GF-D8 (cell line): ENCODE results near the gene FAM120B.
"Not testable (repeated sequence)": the region's sequence is repeated elsewhere in the genome, so short reads cannot be mapped to it uniquely, and the experiment has no call there.

ENCODE experiments used
- DNase-seq: peaks from one replicate; lab custom pipeline; 2025; lab: John Stamatoyannopoulos, UW

FAM120B gene

GRCh38 chr6:170306324-170307079 lies at the start of gene FAM120B:
TSS of gene FAM120B (plus strand) at chr6:170306758. CDS start at chr6:170317391, 10,633 bp downstream.
- DNase-seq = peak; percentile 80

DNA sequence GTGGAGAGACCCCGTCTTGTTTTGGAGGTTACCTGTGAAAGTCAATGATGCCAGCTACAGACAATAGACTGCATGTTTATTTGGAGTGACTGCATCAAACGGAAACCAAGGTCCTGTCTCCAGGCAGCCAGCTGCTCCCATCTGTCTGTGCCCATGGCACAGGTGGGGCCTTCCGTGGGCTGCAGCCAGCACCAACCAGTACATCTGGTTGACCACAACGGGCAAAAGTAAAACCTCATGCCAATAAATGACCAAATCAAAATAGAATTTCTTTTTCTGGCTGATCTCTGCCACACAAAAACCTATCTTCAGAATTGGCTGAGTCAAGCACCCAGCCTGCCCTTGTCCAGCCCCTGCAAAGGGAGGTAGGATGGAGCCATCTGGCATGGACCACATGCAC lies 49.2 kb upstream of the FAM120B start:
- no peak for DNase-seq

DNA sequence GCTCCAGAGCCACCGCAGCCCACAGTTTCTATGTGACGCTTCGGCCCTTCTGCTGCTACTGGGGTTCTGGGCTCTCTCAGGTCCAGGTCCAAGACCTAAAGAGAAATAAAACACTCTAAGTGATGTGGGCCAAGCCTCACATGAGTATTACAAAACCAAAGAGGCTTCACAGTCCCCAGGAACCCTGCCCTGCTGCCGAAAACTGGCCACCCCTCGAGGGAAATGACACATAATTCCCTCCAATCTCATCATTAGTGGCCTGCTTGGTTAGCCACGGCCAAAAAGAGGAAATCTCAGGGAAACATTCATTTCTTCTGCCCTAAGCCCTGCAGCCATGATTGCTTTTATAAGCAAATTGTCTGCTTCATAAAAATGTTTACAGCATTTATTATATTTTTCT lies 48.2 kb upstream of the FAM120B start:
- no peak for DNase-seq

DNA sequence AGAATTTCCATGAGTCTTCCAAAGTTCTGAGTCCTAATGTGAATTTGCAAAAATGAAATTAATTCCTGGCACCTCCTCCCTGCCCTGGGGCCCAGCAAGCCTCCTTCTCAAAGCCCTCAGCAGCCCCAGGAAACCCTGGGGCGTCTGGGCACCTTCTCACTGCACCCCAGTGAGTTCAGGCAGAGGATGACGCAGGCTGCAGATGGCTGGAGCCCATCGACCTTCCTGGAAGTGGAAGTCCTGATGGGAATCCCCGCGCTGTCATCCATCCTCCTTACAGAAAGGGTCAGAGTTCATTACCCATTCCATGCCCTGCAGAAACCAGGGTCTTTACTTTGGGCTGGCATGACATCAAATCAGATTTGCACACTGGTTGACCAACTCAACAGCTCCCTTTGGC lies 47.3 kb upstream of the FAM120B start:
- no peak for DNase-seq

- DNase-seq = no peak
Measured at GRCh38 chr6:170260686-170261085, 45.9 kb upstream of the FAM120B start.

DNA sequence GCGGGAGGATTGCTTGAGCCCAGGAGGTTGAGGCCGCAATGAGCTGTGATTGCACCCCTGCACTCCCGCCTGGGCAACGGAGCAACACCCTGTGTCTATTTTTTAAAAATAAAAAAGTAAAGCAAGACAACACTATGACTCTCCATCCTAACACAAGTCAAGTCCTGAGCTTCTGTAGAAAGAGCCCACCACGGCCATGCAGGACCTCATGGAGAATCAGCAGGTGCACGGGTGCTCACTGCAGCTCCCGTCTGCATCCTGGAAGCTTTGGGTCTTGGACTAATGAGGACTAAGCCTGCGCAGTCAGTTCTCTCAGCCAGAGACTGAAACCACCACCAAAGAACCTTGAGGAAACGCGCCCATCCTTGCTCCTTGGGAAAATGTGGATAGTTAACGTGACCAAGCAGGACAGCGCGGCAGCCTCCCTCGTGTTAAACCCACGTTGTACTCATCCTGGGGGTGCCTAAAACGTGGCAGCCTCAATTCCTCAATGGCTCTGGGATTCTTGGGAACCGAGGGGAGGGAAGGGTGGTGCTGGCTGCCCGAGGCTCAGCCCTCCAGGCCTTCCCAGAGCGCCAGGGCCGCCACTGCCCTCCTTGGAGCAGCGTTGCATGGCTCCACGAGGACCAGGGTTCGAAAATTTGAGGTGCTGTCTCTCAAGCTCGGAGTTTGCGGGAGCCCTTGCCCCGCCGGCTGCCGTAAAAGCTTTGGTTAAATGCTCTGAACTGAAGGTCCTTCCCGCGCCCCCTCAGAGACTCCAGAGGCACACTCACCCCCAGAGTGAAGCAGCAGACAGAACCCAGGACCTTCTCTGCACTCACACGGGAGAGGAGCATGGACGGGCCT lies 44.7 kb upstream of the FAM120B start:
- DNase-seq = no peak

GRCh38 chr6:170262489-170263088 lies 44.0 kb upstream of the FAM120B start:
- no peak for DNase-seq

GRCh38 chr6:170263410-170263809 lies 43.1 kb upstream of the FAM120B start:
- DNase-seq = no peak

DNA sequence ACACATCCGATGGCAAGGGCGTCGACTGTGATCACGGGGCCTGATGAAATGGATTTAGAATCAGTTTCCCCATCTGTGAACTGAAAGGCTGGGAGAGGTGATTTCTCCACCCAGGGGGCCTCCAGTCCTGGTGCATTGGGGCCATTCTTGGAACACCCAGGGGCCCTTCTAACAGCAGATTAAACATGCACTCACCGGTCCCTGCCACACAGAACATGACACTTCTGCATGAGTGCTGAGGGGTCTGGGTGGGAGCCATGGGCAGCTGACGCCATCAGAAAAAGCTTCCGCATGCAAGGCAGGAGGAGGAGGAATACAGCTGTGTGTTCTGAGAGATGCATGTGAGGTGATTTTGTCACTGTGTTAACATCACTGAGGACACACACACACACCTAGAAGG lies 42.5 kb upstream of the FAM120B start:
- DNase-seq = no peak

GRCh38 chr6:170264644-170265043 lies 41.9 kb upstream of the FAM120B start:
- not testable (repeated sequence) for DNase-seq

DNA sequence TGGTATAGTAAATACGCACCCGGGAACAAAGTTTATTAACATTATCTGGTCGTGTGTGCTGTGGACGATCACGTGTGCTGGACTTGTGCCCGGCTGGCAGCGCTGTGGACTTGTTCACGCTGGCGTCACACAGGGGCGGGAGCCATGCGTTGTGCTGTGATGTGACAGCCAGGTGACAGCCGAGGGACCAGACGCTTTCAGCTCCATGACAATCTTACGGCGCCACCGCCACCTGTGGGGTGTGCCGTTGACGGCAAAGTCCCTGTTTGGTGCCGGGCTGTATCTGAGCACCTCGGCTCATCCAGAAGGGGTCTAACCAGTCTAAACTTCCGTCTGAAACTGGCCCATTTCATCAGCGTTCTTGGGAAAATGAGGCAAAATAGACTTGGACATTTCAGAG lies 40.9 kb upstream of the FAM120B start:
- DNase-seq = no peak

- DNase-seq = no peak
Measured at GRCh38 chr6:170266061-170266825, 40.3 kb upstream of the FAM120B start.

DNA sequence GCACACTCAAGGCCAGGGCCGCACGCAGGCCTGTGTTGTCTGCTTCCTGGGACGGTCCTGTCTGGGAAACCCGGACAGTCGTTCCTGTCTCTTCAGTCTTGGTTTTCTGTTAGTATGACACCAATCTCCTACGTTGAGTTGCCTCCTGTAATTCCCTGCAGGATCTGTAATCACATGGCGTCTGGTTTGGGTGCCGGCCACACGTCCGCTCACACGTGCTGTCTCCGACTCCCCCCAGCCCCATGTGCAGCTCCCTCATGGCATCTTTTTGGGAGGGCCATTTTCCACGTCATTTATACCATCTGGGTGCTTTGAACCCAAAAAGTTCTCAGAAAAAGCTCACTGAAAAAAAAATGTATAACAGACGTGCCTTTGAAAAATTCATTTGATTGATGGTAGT lies 38.9 kb upstream of the FAM120B start:
- no peak for DNase-seq

DNA sequence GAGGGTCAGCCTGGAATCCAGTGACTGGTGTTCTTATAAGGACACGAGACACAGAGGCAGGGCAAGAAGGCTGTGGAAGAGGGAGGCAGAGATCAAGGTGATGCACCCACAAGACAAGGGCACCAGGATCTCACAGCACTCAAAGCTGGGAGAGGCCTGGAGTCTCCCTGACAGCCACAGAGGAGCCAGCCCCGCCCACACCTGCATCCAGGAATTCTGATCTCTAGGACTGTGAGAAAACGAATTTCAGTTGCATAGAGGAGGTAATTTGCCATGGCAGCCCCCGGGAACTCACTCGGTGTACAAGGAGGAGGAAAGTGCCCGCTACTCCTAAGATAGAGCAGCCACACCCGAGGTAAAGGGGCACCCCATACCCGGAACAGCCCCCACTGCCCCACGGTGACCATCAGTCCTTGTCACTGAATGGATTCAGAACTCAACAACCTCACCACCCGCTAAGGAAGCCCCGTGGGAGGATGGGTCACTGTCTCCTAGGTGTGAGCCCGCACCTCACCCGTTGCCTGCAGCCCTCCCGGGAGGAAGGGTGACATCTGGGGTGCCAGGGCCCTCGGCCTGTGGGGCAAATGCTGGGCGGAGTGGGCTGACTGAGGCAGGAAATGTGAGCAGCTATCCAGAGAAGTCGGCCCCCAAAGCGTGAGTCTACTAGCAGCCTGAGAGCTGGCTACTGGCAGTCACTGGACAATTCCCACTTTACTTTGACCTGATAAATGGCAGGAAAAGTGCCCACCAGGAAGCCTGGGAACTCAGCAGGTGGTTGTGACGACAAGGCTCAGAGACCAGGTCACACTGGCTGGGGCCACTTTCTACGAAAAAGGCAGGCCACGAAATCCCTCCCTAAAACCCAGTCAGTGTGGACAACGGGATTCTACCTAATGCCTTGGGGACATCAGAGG lies 38.1 kb upstream of the FAM120B start:
- DNase-seq = no peak

DNA sequence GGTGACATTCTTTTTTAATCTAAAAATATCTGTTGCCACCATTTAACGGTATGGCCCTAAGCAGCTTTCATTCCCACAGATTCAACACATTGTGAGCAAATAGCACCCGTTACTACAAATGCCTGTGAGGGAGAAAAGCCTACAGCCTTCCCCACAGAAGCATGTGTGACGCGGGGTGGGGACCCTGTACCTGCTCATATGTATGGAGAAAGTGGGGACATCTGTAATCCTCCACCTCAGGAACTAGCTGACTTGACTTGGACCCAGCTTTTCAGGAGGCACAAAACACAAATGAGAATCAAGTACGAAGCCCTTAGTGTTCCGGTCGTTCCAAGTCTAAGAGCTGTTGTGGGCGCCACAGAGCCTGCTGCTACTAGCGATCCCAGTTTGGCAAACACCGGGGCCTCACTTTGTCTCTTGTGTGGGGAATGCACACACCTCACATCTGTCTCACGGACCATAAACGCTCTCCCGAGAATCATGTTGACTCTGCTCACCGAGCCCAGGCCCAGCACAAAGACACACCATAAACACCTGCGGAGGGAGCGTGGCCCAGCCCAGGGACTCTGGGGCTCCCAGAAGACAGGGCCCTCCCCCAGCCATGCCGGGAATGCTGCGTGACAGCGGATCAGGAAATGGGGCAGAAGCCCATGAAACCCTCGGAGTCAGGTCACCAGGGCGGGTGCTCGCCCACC lies 37.3 kb upstream of the FAM120B start:
- no peak for DNase-seq

DNA sequence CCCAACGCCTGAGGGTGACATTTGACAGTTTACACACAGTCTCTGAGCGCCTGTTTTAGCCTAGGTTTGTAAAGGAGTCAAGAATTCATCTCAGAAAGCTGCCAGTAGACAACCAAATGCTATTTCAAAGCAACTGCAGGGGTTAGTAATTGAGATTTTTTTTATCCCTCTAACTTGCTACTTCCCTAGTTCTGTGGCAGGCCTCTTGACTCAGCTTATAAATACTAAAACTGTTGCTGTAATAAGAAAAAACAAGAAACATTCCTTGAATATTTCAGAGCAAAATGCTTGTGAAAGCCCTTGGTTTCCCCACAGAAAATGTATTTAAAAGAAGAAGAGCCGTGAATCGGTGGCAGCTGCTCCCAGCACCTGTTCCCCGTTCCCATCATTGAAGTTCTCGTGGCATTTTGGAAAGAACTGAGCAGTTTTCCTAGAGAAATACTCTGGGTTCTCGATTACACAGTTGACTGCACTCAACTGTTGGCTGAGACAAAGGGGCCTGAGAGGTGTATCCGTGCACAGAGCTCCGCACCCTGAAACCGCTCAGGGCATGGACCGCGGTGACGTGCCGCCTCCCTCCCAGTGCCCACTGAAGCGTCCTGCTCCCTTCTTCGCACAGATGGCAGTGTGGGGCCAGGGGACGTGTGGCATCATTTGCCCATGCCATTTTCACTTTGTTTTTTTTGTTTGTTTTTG lies 36.6 kb upstream of the FAM120B start:
- no peak for DNase-seq

- DNase-seq = no peak
Measured at GRCh38 chr6:170270984-170271593, 35.5 kb upstream of the FAM120B start.

GRCh38 chr6:170271771-170272314 lies 34.7 kb upstream of the FAM120B start:
- DNase-seq = no peak
